GM21390 (cell line): Measurements from ENCODE around the gene CCDC12.
"Not testable (repeated sequence)": the region's sequence is repeated elsewhere in the genome, so short reads cannot be mapped to it uniquely, and the experiment has no call there.

Experiments used
- ATAC-seq: cut with Tn5 transposase; IDR thresholded peaks from one replicate; pipeline ENCODE4 v1.9.1; 2021; ENCODE audit not compliant: unreplicated experiment

CCDC12 gene

DNA sequence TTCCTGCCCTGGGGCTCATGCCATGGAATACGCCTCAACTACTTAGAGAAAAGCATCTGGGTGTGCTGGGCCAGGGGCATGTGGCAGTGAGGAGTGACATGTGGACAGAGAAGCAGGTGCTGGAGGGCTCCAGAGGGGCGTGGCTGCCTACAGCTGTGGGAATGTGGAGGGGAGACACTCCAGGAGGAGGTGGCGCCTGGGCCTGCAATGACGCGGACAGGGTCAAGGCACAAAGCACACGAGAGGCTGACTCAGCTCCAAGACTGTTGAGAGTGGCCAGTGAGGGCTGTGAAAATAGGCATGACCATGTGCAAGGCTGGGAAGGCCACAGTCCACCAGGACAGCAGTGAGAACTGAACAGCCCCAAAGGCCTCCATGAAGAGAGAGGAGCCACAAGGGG is 50.5 kb downstream of the CCDC12 start:
- ATAC-seq = no peak

DNA sequence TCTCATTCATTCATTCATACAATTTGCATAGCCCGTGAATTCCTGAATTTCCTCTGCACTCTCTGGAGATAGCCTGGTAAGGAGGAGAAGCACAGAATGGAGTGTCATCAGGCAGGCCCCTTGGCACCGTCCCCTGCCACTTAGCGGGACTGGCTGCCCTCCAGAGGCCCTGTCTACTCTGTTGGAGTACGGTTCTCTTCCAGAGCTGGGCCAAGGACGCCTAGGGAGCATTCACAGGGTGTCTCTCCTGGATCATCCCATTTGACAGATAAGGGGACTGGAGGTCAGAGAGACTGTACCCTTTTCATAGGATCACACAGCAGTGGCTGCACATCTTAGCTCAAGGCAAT is 51.0 kb downstream of the CCDC12 start:
- ATAC-seq = no peak

DNA sequence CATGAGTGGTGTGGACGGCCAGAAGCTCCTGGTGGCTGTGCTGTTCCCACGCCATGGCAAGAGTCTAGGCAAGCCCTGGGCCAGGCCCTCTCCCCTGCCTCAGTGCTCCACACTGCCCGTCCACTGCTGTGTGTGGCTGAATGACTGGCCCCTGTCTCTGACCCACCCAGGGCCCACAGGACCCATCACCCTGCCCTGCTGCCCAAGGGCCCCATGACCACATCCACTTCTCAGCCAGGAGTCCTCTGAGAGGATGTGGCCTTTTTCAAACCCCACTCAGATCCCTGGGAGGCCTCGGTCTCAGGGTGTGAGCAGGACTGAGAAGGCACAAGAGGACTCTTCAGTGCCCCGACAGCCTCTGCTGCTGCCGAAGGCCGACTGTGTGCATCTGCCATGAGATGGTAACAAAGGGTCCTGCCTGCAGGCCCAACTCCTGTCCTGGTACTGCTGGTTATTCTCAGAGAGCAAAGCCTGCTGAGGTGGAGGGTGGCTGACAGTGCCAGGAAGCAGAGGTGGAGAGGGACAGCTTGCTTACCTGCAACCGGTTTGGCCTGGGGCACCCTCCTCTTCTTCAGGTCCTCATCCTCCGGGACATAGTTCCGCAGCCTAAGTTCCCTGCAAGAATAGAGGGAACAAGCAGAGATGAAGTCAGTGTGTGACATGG is 51.5 kb downstream of the CCDC12 start:
- no peak for ATAC-seq

DNA sequence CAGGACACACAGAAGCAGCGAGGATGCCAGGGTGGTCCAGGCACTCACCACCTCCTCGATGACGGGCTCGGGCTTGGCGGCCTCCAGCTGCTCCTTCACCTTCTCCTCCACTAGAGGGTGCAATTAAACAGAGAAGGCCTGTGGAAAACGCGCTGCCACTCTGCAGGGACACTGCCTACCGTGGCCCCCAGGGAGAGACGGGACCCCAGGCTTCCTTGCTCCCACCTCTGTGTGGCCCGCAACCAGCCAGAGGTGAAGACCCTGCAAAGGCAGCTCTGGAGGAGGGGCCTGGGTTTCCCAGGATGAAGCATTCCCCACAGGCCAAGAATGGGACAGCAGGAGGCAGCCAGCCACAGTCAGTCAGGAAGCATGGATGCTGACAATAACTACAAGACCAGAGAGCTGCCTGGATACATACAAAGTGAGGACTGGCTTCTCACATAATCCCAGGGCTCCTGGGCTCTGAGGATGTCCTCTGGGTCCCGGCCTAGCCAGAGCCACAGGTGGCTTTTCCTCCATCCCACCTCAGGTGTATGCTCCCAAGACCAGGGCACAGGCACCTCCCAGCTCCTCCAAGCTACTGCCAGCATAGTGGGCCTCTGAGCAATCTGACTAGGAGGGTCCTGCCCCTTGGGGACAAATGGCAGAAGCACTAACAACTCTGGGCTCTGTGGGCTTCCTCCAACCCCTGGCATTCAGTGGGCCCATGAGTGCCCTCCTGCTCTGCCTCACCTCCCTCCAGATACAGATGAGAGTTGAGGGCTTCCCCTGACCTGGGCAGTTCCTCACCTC is 52.8 kb downstream of the CCDC12 start:
- no peak for ATAC-seq

GRCh38 chr3:46922871-46923558 is 53.5 kb downstream of the CCDC12 start:
- ATAC-seq = no peak

DNA sequence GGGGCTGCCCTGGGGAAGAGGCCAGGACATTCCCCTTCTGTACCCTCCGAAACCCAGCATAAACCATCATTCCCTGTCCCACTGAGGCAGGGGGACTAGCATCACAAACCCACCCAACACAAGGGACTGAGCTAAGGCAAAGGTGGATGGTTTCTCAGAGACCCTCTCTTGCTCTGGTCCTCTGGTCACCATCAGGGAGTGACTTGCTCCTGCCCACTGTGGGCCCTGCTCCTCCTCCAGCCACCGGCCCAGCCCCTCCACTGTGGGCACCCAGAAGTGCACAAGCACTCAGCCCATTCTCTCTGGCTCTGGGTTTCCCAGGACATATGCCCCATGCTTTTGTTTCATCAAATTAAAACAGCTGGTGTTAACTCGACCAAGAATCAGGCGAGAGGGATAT is 54.1 kb downstream of the CCDC12 start:
- no peak for ATAC-seq

- no peak for ATAC-seq
Measured at GRCh38 chr3:46921871-46922271, 54.7 kb downstream of the CCDC12 start.

DNA sequence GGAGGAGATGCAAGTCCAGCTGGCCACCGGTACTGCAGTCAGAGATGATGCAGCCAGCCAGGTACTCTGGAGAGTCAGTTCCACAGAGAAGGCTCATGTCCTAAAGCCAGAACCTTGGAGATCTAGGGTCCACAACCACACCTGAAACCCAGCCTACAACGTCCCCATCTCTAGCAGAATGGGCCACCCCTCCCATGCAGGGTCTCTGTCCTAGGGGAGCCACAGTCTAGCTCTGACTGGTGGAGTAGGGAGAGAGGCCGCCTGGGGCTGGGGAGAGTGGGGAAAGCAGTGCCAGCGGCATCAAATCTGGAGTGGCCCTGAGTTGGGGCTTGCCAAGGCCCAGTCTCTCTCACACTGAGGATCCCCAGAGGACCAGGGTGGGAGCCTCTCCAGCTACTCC is 55.5 kb downstream of the CCDC12 start:
- no peak for ATAC-seq

GRCh38 chr3:46918634-46919033 is 57.9 kb downstream of the CCDC12 start:
- no peak for ATAC-seq

DNA sequence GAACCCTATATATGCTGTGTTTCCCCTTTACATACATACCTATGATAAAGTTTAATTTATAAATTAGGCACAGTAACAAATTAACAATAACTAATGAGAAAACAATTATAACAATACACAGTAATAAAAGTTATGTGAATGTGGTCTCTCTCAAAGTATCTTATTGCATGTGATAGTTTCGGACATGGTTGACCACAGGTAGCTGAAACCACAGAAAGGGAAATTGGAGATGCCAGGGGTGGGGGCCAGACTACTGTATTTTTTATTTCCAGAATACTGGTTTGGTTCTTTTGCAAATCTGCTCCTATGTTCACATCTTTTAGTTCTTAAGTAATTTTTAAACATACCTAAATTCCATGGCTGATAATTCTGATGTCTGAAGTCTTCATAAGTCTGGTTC is 58.3 kb downstream of the CCDC12 start:
- ATAC-seq = no peak

- ATAC-seq = no peak
Measured at GRCh38 chr3:46917257-46917656, 59.3 kb downstream of the CCDC12 start.

- no peak for ATAC-seq
Measured at GRCh38 chr3:46916799-46917198, 59.7 kb downstream of the CCDC12 start.

GRCh38 chr3:46916278-46916677 is 60.3 kb downstream of the CCDC12 start:
- ATAC-seq = no peak

DNA sequence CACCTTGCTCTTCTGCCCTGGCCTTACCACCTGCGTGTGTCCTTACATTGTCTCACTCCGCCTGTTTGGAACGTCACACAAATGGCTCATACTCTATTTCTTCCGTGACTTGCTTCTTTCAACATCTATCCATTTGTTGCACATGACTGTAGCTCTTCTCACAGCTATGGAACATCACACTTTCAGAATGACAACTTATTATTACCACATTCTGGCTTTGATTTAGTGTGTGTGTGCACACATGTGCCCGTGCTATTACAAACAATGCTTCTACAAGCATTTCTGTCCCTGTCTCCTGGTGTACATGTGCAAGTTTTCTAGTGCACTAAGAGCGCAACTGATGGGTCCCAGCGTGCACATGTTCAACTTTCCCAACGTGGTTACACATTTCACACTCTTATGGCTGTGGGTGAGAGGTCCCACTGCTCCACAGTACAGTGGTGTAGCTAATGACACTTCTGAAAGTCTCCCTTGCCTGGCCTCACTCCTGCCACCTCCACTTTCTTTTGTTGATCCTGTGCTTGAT is 61.2 kb downstream of the CCDC12 start:
- ATAC-seq = no peak

GRCh38 chr3:46914849-46915248 is 61.7 kb downstream of the CCDC12 start:
- ATAC-seq = no peak

- ATAC-seq = no peak
Measured at GRCh38 chr3:46913644-46914043, 62.9 kb downstream of the CCDC12 start.

DNA sequence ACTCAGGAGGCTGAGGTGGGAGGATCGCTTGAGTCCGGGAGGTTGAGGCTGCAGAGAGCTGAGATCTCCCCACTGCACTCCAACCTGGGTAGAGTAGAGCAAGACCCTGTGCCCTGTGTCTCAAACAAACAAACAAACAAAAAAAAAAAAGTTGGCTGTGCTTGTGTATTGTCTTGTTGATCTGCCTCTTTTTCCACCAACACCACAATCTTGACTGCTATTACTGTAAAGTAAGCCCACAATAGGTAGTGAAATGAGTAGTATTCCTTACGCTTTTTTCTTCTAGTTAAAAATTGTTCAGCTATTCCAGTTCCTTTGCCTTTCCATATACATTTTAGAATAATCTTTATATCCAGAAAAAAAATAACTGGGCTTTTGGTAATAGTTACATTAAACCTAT is 63.6 kb downstream of the CCDC12 start:
- no peak for ATAC-seq

DNA sequence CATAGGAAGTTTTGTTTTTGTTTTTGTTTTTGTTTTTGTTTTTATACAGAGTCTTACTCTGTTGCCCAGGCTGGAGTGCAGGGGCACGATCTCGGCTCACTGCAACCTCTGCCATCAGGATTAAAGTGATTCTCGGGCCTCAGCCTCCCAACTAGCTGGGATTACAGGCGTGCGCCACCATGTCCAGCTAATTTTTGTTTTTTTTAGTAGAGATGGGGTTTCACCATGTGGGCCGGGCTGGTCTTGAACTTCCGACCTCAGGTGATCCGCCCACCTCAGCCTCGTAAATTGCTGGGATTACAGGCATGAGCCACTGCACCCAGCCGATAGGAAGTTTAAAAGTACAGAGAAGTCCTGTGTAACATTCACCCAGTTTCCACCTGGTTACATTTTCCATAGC is 65.6 kb downstream of the CCDC12 start:
- not testable (repeated sequence) for ATAC-seq

DNA sequence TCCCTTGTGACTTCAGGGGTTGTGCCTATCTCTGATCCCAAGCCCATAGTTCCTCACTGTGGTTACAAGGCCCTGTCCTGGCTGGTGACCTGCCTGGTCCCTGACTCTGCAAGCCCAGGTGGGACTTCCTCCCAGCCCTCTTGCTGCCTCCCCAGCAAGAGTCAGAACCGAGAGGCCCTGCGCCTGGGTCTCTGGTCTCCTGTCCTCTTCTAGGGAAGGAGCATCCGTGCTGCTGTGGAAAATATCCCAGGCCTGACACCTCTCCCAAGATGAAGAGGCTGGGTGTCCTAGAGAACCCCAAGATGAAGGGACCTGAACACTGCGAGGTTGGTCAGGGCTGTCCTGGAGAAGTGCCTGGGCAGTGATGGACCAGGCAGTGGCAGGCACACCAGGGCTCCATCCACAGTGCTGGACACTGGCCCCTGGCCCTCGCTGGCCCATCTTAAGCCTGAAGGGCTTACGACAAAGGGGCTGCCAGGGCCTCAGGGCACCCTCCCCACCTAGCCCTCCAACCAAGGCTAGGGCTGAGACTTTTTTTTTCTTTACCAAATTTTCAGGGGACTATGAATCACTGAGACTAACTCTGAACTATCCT is 66.3 kb downstream of the CCDC12 start:
- ATAC-seq = no peak

DNA sequence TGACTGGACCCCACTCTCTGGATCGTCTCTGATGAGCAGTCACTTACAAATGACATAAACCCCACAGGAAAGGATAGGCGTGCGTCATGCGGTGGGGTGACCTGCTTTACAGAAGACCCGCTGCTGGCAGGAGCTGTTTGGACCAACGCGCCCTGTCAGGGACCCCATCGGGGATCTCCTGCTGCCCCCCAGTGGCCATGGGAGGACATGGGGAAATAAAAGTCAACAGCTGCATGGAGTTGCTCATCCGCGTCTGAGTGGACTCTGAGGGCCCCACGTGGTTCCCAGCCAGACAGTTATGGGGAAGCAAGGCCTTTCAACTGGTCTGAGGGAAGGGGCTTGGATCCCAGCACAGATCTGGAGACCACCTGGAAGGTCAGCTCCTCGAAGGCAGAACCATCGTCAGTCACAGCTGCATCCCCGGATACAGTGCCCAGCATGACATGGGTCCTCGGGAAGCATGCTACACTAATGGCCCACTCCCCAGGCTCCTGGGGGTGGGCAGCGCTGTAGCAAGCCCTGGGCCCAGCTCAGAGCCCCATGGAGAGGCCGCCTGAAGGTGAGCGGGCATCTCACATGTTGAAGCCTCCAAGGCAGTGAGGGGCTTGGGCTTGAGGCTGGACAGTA is 66.9 kb downstream of the CCDC12 start:
- no peak for ATAC-seq

DNA sequence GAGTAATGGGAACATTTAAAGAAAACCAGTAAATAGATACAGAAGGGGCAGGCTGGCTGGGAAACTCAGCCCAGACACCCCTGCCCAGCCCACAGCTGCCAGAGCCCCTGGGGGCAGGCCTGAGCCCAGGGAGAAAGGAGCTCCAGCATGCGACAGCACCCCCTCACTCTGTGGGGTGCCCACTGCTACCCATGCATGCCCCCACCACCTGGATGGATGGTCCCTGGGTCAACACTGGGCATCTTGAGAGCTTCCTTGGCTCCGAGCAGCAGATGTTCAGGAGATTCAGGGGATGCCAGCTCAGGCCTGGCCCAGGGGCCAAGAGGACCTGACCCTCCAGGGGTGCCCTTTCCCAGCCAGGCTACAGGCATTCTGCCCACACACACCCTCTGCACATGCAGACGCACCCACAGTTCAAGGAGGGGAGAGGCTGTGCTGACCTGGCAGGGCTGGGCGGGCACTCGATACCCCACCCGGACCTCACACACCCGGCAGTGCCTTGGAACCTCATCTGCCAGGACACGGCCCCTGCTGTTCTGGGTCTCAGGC is 67.5 kb downstream of the CCDC12 start:
- no peak for ATAC-seq
